ENCODE measurements around the gene NTPCR.
A peak's percentile ranks its signal among the peaks of the same experiment; 100 is the strongest.

The NTPCR gene

DNA sequence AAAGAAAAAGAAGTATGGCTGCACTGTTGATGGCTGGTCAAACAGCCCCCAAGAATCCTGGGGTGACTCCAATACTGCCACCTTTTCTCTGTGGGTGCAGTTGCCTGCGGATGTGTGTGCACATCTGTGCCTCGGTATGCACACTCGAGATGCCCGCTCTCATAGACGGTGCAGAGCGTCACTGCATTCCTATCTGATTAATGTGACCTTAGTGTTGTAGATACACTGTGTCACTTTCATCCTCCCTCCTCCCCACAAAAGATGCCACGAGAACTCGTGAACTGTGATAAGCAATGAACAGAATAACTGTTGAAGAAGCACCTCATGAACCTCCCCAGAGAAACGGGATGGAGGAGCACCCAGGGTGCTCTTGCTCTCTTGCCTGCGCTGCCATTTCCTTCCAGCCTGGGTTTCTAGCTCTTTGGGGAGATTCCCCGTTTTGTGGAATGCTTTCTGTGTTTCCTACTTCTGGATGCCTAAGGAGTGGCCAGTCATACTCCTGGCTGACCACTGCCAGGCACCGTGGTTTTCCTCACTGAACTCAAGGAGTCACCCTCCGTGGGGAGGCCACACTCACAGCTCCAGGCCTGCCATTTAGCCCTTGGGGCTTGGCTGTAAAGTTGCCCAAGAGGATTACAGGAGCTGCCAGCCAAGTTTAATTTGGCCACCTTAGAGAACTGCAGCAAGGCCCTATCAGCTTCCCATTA lies 32.0 kb downstream of the NTPCR start:
- H3K4me1 Mint-ChIP-seq, result peaks cover 66% of the 10 kb centered on the region
- H3K4me3 Mint-ChIP-seq, result no peak overlapping the region
- no peaks in the 10 kb centered on the region for H3K27me3 Mint-ChIP-seq (ENCODE audit: low read depth, poor library complexity)
- no peak for DNase-seq
- no peaks in the 10 kb centered on the region for H3K9me3 Mint-ChIP-seq
- H3K27ac Mint-ChIP-seq, result peak overlapping the region; percentile 3
- H3K36me3 Mint-ChIP-seq (ENCODE audit: low read depth), result peaks cover 24% of the 10 kb centered on the region
- TF ChIP-seq, protein P1, sequence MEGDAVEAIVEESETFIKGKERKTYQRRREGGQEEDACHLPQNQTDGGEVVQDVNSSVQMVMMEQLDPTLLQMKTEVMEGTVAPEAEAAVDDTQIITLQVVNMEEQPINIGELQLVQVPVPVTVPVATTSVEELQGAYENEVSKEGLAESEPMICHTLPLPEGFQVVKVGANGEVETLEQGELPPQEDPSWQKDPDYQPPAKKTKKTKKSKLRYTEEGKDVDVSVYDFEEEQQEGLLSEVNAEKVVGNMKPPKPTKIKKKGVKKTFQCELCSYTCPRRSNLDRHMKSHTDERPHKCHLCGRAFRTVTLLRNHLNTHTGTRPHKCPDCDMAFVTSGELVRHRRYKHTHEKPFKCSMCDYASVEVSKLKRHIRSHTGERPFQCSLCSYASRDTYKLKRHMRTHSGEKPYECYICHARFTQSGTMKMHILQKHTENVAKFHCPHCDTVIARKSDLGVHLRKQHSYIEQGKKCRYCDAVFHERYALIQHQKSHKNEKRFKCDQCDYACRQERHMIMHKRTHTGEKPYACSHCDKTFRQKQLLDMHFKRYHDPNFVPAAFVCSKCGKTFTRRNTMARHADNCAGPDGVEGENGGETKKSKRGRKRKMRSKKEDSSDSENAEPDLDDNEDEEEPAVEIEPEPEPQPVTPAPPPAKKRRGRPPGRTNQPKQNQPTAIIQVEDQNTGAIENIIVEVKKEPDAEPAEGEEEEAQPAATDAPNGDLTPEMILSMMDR (IDR thresholded peaks at IDR 0.05), result no peak

DNA sequence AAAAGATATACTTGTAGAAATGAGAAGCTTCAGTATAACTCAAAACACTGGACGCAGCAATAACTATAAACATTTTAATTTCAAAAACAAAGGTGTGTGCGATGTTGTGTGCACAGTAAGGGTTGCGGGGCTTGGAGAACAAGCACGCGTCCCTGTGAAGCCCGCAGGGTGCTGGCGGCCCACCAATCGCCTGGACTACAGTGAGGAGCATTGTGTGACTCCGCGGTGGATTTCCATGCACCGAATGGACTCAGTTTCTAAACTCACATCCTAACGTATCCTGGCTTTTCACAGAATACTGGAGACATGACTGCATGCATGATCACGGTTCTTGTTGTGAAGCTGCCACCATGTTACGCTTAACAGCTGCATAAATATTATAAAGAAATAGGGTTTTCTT lies 33.0 kb downstream of the NTPCR start:
- H3K27ac Mint-ChIP-seq, result no peak overlapping the region
- no peaks in the 10 kb centered on the region for H3K27me3 Mint-ChIP-seq (ENCODE audit: low read depth, poor library complexity)
- no peak for DNase-seq
- H3K4me1 Mint-ChIP-seq, result peaks cover 59% of the 10 kb centered on the region
- TF ChIP-seq, protein P1 (IDR thresholded peaks at IDR 0.05), result no peak
- H3K4me3 Mint-ChIP-seq, result no peak overlapping the region
- peaks cover 14% of the 10 kb centered on the region for H3K36me3 Mint-ChIP-seq (ENCODE audit: low read depth)
- no peaks in the 10 kb centered on the region for H3K9me3 Mint-ChIP-seq

DNA sequence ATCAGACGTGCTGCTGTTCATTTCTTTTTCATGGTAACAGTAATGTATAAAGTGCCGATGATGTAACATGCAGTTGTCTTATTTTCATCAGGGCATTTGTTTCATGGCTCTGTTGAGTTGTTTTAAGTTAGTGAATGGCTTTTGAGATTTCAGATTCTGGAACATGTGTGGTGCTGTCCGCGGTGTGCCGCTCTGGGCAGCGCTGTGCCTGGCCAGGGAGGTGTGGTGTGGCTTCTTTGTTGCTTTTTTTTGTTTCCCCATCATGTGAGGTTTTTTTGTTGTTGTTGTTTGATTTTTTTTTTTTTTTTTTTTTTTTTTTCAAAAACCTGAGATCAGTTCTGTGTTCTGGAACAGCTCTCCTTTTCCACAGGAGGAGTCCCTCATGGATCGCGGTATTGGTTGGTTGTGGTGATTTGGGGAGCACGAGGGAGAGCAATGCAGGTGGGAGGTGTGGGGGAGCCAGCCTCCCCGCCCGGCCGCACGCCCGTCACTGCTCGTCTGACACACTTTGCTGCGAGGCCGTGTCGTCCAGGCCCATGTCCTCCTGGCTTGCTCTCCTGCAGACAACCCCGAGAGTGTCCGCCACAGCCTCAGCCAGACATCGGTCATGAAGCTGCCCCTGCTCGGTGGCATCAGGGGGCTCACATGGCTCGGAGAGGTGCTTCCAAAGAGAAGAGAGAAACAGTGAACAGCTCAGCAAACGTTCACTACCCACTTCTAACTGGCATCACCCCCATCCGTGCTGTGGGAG lies 33.6 kb downstream of the NTPCR start:
- Mint-ChIP-seq H3K4me3 (no peak overlapping the region), H3K4me1 (peaks cover 58% of the 10 kb centered on the region), H3K27me3 (ENCODE audit: low read depth, poor library complexity) (no peaks in the 10 kb centered on the region), H3K27ac (peak overlapping the region; percentile 61), H3K9me3 (no peaks in the 10 kb centered on the region), H3K36me3 (ENCODE audit: low read depth) (peaks cover 9% of the 10 kb centered on the region)
- TF ChIP-seq, protein P1 (IDR thresholded peaks at IDR 0.05), result no peak
- DNase-seq, result no peak

DNA sequence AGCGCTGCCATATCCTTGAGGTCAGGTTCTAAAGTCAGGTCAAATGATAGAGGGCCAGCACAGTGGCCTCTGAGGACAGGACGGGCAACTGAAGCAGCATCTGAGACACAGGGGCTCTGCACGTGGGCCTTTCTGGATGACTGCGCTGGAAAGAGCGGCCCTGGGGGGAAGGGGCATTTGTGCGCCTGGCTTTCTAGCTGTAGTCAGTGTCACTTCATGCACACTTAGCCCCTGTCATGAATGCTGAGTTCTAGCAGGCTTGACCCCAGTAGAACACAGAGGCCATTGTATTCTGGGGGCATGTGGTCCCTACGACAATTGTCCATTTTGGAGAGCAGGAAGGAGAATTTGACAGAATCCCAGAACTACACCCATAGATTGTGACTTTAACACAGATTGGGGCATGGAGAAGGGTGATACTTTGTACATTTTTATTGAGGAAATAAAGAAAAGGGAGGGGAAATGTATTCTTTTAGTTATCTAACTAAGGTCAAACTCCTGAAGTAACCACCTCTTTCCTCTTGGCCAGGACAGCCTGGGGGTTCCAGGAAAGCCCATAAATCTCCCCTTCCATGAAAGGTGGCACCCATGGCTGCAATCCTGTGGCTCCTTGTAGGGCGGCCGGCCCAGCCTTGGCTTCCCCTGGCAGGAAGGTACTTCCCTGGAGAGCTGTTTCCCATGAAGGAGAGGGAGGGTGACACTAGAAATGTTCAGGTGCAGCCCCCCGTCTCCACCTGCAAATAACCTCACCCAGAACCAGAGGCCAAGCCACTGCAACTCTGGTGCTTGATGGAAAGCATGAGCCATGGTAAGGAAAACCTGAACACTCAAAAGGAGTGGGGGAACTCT lies 34.4 kb downstream of the NTPCR start:
- no peak for DNase-seq
- Mint-ChIP-seq H3K4me3 (no peak overlapping the region), H3K27ac (peak overlapping the region; percentile 94), H3K27me3 (ENCODE audit: low read depth, poor library complexity) (no peaks in the 10 kb centered on the region), H3K9me3 (no peaks in the 10 kb centered on the region), H3K4me1 (peaks cover 50% of the 10 kb centered on the region), H3K36me3 (ENCODE audit: low read depth) (peaks cover 4% of the 10 kb centered on the region)
- TF ChIP-seq, protein P1 (IDR thresholded peaks at IDR 0.05), result no peak

DNA sequence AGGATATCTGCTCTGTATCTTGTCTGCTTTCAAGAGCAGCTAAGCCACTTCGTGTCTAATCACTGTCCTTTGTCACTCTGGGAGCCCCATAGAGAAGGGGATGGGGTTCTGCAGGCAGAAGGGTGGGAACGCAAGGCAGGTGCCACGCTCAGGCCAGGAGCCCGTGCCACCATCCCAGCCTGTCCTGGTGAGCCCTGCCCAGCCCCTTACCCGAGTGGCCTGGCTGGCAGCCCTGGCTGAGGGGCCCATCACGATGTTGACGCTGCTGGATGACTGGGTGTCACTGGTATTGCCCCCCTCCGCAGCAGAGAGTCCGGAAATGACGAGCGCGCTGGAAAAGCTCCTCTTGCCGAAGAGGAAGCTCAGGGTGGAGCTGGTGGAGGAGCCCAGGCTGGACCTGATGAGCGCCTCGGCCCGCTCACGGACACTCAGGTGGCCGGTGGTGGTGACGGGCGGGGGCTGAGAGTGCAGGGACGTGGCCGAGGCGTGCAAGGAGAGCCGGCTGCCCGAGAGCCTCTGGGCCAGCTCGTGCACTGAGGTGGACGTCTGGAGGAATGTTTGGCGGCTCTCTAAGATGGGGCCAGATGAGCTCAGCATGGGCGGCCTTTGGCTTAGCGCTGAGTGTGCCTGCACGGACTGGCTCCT lies 35.6 kb downstream of the NTPCR start:
- H3K4me1 Mint-ChIP-seq, result peaks cover 40% of the 10 kb centered on the region
- no peaks in the 10 kb centered on the region for H3K27me3 Mint-ChIP-seq (ENCODE audit: low read depth, poor library complexity)
- no peak overlapping the region for H3K27ac Mint-ChIP-seq
- peaks cover 6% of the 10 kb centered on the region for H3K36me3 Mint-ChIP-seq (ENCODE audit: low read depth)
- H3K4me3 Mint-ChIP-seq, result no peak overlapping the region
- no peaks in the 10 kb centered on the region for H3K9me3 Mint-ChIP-seq
- no peak for DNase-seq
- TF ChIP-seq, protein P1 (IDR thresholded peaks at IDR 0.05), result no peak
